Measurements from ENCODE around the gene AGAP3. TPM values are rescaled to one million over a fixed set of nuclear protein-coding genes. Genes with fewer than 3 reads are reported as not detected.

The AGAP3 gene
- total and polyA plus RNA-seq, 5 donors from 2014 or later: 1.9 to 24.7 (median 3.0) TPM

- Mint-ChIP-seq H3K27me3 (peaks cover 14% of the 10 kb centered on the region), H3K27ac (no peak overlapping the region), H3K4me1 (peaks cover 0 to 18% (median 3%) of the 10 kb centered on the region in 4 donors), H3K9me3 (no peaks in the 10 kb centered on the region), H3K4me3 (peak overlapping the region; percentile 27 to 65 (median 48)), H3K36me3 (no peaks in the 10 kb centered on the region)
- ATAC-seq (ENCODE audit: low read depth in 2 of 2) (no peak), DNase-seq (no peak)
- Histone ChIP-seq H3K27me3 (ENCODE audit: control insufficient read depth, insufficient read depth, low read length) (no peaks in the 10 kb centered on the region), H3K36me3 (ENCODE audit: control insufficient read depth, insufficient read depth, low read length) (no peaks in the 10 kb centered on the region), H3K27ac (ENCODE audit: insufficient read depth, low read length, poor library complexity, severe bottlenecking) (no peak overlapping the region), H3K4me1 (ENCODE audit: control insufficient read depth, insufficient read depth, low read length, poor library complexity, severe bottlenecking) (peaks cover 9% of the 10 kb centered on the region), H3K9me3 (ENCODE audit: control insufficient read depth in 2 of 2, low read length in 2 of 2) (no peaks in the 10 kb centered on the region), H3K4me3 (ENCODE audit: low read depth, low read length) (no peak overlapping the region)
Measured at GRCh38 chr7:151113344-151114150, 27.3 kb downstream of the AGAP3 start.

GRCh38 chr7:151114151-151115090 lies 28.1 kb downstream of the AGAP3 start:
- Histone ChIP-seq H3K4me1 (ENCODE audit: control insufficient read depth, insufficient read depth, low read length, poor library complexity, severe bottlenecking) (peaks cover 9% of the 10 kb centered on the region), H3K36me3 (ENCODE audit: control insufficient read depth, insufficient read depth, low read length) (no peaks in the 10 kb centered on the region), H3K27me3 (ENCODE audit: control insufficient read depth, insufficient read depth, low read length) (no peaks in the 10 kb centered on the region), H3K4me3 (ENCODE audit: low read depth, low read length) (no peak overlapping the region), H3K9me3 (ENCODE audit: control insufficient read depth in 2 of 2, low read length in 2 of 2) (no peaks in the 10 kb centered on the region), H3K27ac (ENCODE audit: insufficient read depth, low read length, poor library complexity, severe bottlenecking) (no peak overlapping the region)
- Mint-ChIP-seq H3K4me1 (peaks cover 0 to 23% (median 3%) of the 10 kb centered on the region in 4 donors), H3K4me3 (peak overlapping the region; percentile 27 to 52 (median 44)), H3K27ac (no peak overlapping the region), H3K27me3 (peaks cover 16% of the 10 kb centered on the region), H3K9me3 (no peaks in the 10 kb centered on the region), H3K36me3 (no peaks in the 10 kb centered on the region)
- no peak for ATAC-seq (ENCODE audit: low read depth in 2 of 2)
- no peak for DNase-seq

- H3K9me3 ChIP-seq (ENCODE audit: control insufficient read depth in 2 of 2, low read length in 2 of 2): no peaks in the 10 kb centered on the region
- no peaks in the 10 kb centered on the region for H3K9me3 Mint-ChIP-seq
- ATAC-seq (ENCODE audit: low read depth in 2 of 2) (peak; percentile 29 to 32), DNase-seq (peak in 1 of 3 donors; percentile 48)
- H3K27me3 ChIP-seq (ENCODE audit: control insufficient read depth, insufficient read depth, low read length): no peaks in the 10 kb centered on the region
- H3K27me3 Mint-ChIP-seq: peaks cover 17% of the 10 kb centered on the region
- H3K36me3 Mint-ChIP-seq: peaks cover under 1% of the 10 kb centered on the region
- no peak overlapping the region for H3K27ac ChIP-seq (ENCODE audit: insufficient read depth, low read length, poor library complexity, severe bottlenecking)
- H3K4me1 ChIP-seq (ENCODE audit: control insufficient read depth, insufficient read depth, low read length, poor library complexity, severe bottlenecking): peaks cover 9% of the 10 kb centered on the region
- peak overlapping the region in 3 of 4 donors; percentile 38 to 74 (median 72) for H3K4me3 Mint-ChIP-seq
- no peak overlapping the region for H3K27ac Mint-ChIP-seq
- peaks cover 0 to 23% (median 3%) of the 10 kb centered on the region in 4 donors for H3K4me1 Mint-ChIP-seq
- H3K36me3 ChIP-seq (ENCODE audit: control insufficient read depth, insufficient read depth, low read length): no peaks in the 10 kb centered on the region
- H3K4me3 ChIP-seq (ENCODE audit: low read depth, low read length): no peak overlapping the region
Measured at GRCh38 chr7:151115121-151115835, 29.0 kb downstream of the AGAP3 start.

GRCh38 chr7:151115836-151116418 lies 29.7 kb downstream of the AGAP3 start:
- DNase-seq (no peak), ATAC-seq (ENCODE audit: low read depth in 2 of 2) (no peak)
- Mint-ChIP-seq H3K27ac (peak overlapping the region in 1 of 3 donors; percentile 43), H3K4me3 (peak overlapping the region in 3 of 4 donors; percentile 38 to 74 (median 72)), H3K4me1 (peaks cover 0 to 23% (median 3%) of the 10 kb centered on the region in 4 donors), H3K36me3 (peaks cover 5% of the 10 kb centered on the region), H3K27me3 (peaks cover 17% of the 10 kb centered on the region), H3K9me3 (no peaks in the 10 kb centered on the region)
- no peak overlapping the region for H3K4me3 ChIP-seq (ENCODE audit: low read depth, low read length)
- H3K27me3 ChIP-seq (ENCODE audit: control insufficient read depth, insufficient read depth, low read length): no peaks in the 10 kb centered on the region
- no peaks in the 10 kb centered on the region for H3K36me3 ChIP-seq (ENCODE audit: control insufficient read depth, insufficient read depth, low read length)
- no peak overlapping the region for H3K27ac ChIP-seq (ENCODE audit: insufficient read depth, low read length, poor library complexity, severe bottlenecking)
- no peaks in the 10 kb centered on the region for H3K9me3 ChIP-seq (ENCODE audit: control insufficient read depth in 2 of 2, low read length in 2 of 2)
- H3K4me1 ChIP-seq (ENCODE audit: control insufficient read depth, insufficient read depth, low read length, poor library complexity, severe bottlenecking): peaks cover 8% of the 10 kb centered on the region

- Mint-ChIP-seq H3K4me3 (peak overlapping the region; percentile 73 to 78 (median 77)), H3K27me3 (peaks cover 17% of the 10 kb centered on the region), H3K4me1 (peaks cover 0 to 20% (median 4%) of the 10 kb centered on the region in 4 donors), H3K36me3 (peaks cover 10% of the 10 kb centered on the region), H3K9me3 (no peaks in the 10 kb centered on the region), H3K27ac (peak overlapping the region in 2 of 3 donors; percentile 56 to 89)
- DNase-seq (no peak), ATAC-seq (ENCODE audit: low read depth in 2 of 2) (no peak)
- no peaks in the 10 kb centered on the region for H3K9me3 ChIP-seq (ENCODE audit: control insufficient read depth in 2 of 2, low read length in 2 of 2)
- no peaks in the 10 kb centered on the region for H3K36me3 ChIP-seq (ENCODE audit: control insufficient read depth, insufficient read depth, low read length)
- peak overlapping the region; percentile 6 for H3K27ac ChIP-seq (ENCODE audit: insufficient read depth, low read length, poor library complexity, severe bottlenecking)
- peak overlapping the region; percentile 10 for H3K4me3 ChIP-seq (ENCODE audit: low read depth, low read length)
- peaks cover 4% of the 10 kb centered on the region for H3K4me1 ChIP-seq (ENCODE audit: control insufficient read depth, insufficient read depth, low read length, poor library complexity, severe bottlenecking)
- no peaks in the 10 kb centered on the region for H3K27me3 ChIP-seq (ENCODE audit: control insufficient read depth, insufficient read depth, low read length)
Measured at GRCh38 chr7:151116603-151117440, 30.5 kb downstream of the AGAP3 start.

- DNase-seq: peak in 2 of 3 donors; percentile 50 to 63
- Histone ChIP-seq H3K27me3 (ENCODE audit: control insufficient read depth, insufficient read depth, low read length) (no peaks in the 10 kb centered on the region), H3K36me3 (ENCODE audit: control insufficient read depth, insufficient read depth, low read length) (no peaks in the 10 kb centered on the region), H3K4me1 (ENCODE audit: control insufficient read depth, insufficient read depth, low read length, poor library complexity, severe bottlenecking) (peaks cover 4% of the 10 kb centered on the region), H3K4me3 (ENCODE audit: low read depth, low read length) (peak overlapping the region; percentile 10), H3K27ac (ENCODE audit: insufficient read depth, low read length, poor library complexity, severe bottlenecking) (peak overlapping the region; percentile 6), H3K9me3 (ENCODE audit: control insufficient read depth in 2 of 2, low read length in 2 of 2) (no peaks in the 10 kb centered on the region)
- H3K9me3 Mint-ChIP-seq: no peaks in the 10 kb centered on the region
- H3K36me3 Mint-ChIP-seq: peaks cover 10% of the 10 kb centered on the region
- H3K4me1 Mint-ChIP-seq: peaks cover 0 to 20% (median 4%) of the 10 kb centered on the region in 4 donors
- H3K27me3 Mint-ChIP-seq: peaks cover 17% of the 10 kb centered on the region
- peak; percentile 68 to 75 for ATAC-seq (ENCODE audit: low read depth in 2 of 2)
- H3K4me3 Mint-ChIP-seq: peak overlapping the region; percentile 73 to 78 (median 77)
- peak overlapping the region; percentile 56 to 89 (median 89) for H3K27ac Mint-ChIP-seq
Measured at GRCh38 chr7:151117565-151117964, 31.3 kb downstream of the AGAP3 start.
